ENCODE measurements around the gene PPFIA4.

GRCh38 chr1:203112475-203112874 is 86.2 kb downstream of the PPFIA4 start:
- TF ChIP-seq, protein P1, sequence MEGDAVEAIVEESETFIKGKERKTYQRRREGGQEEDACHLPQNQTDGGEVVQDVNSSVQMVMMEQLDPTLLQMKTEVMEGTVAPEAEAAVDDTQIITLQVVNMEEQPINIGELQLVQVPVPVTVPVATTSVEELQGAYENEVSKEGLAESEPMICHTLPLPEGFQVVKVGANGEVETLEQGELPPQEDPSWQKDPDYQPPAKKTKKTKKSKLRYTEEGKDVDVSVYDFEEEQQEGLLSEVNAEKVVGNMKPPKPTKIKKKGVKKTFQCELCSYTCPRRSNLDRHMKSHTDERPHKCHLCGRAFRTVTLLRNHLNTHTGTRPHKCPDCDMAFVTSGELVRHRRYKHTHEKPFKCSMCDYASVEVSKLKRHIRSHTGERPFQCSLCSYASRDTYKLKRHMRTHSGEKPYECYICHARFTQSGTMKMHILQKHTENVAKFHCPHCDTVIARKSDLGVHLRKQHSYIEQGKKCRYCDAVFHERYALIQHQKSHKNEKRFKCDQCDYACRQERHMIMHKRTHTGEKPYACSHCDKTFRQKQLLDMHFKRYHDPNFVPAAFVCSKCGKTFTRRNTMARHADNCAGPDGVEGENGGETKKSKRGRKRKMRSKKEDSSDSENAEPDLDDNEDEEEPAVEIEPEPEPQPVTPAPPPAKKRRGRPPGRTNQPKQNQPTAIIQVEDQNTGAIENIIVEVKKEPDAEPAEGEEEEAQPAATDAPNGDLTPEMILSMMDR (conservative IDR thresholded peaks at IDR 0.05; ENCODE audit: low read depth, low read length): no peak
- TF ChIP-seq POLR2A (IDR thresholded peaks at IDR 0.05; ENCODE audit: low read depth, low read length) (no peak), NFE2L2 (IDR thresholded peaks at IDR 0.05; ENCODE audit: low read depth, low read length) (no peak), MAFK (IDR thresholded peaks at IDR 0.05; ENCODE audit: low read depth, low read length) (no peak), SMC3 (IDR thresholded peaks at IDR 0.05; ENCODE audit: low read depth, low read length) (no peak), FOS (IDR thresholded peaks at IDR 0.05; ENCODE audit: low read depth, low read length) (no peak), MAZ (IDR thresholded peaks at IDR 0.05; ENCODE audit: borderline replicate concordance, low read depth, low read length) (no peak), CEBPB (IDR thresholded peaks at IDR 0.05; ENCODE audit: low read depth, low read length) (peak; percentile 42; the same call in 1 of the 2 replicates), RAD21 (IDR thresholded peaks at IDR 0.05; ENCODE audit: low read length) (no peak), BHLHE40 (IDR thresholded peaks at IDR 0.05; ENCODE audit: low read depth, low read length) (no peak)
